Keratinocyte (primary cell): ENCODE measurements around the gene NUTM2E. TPM values are rescaled to one million over a fixed set of nuclear protein-coding genes. Genes with fewer than 3 reads are reported as not detected.
"Not testable (repeated sequence)": the region's sequence is repeated elsewhere in the genome, so short reads cannot be mapped to it uniquely, and the experiment has no call there.

Experiments used
- DNase-seq: peaks from one replicate; pipeline ENCODE4 v3.0.0-alpha.2; 2011; ENCODE audit warnings: low read depth, missing footprints, low spot score
- FAIRE-seq: peaks from 2 replicates; lab custom pipeline; 2011; peaks lifted over from hg19 to GRCh38; lab: Jason Lieb, UNC
- H2AFZ ChIP-seq: 2 replicates; pipeline ENCODE4 v1.6.0; 2012; ENCODE audit warnings: low read length, control low read depth, inconsistent platforms; ENCODE audit not compliant: control insufficient read depth
- H3K27ac ChIP-seq: 2 replicates; pipeline ENCODE4 v1.5.1; 2011; ENCODE audit warnings: low read length; ENCODE audit not compliant: control insufficient read depth, insufficient read depth
- H3K27me3 ChIP-seq: 3 replicates; pipeline ENCODE4 v1.6.0; 2011; ENCODE audit warnings: low read length; ENCODE audit not compliant: control insufficient read depth, insufficient read depth; ENCODE audit errors: extremely low read depth
- H3K36me3 ChIP-seq, 2 experiments: 2 replicates in 1 of 2; 3 replicates in 1 of 2; pipeline ENCODE4 v1.5.1; 2011; ENCODE audit warnings: low read length in 2 of 2, mild to moderate bottlenecking in 1 of 2; ENCODE audit not compliant: control insufficient read depth in 2 of 2, insufficient read depth in 2 of 2; ENCODE audit errors: extremely low read depth in 1 of 2
- H3K4me1 ChIP-seq: 3 replicates; pipeline ENCODE4 v1.5.1; 2011; ENCODE audit warnings: low read length; ENCODE audit not compliant: control insufficient read depth, insufficient read depth; ENCODE audit errors: extremely low read depth
- H3K4me2 ChIP-seq: 3 replicates; pipeline ENCODE4 v1.6.0; 2011; ENCODE audit warnings: low read depth, low read length; ENCODE audit not compliant: control insufficient read depth, insufficient read depth; ENCODE audit errors: extremely low read depth
- H3K4me3 ChIP-seq, 3 experiments: fragments of 200-600 bp in 1 of 3; sonication (generic) in 1 of 3; 2 replicates in 2 of 3; 3 replicates in 1 of 3; pipeline ENCODE4 v1.5.1; 2011 to 2016; ENCODE audit warnings: low read length in 3 of 3, mild to moderate bottlenecking in 3 of 3, control low read depth in 2 of 3, inconsistent platforms in 1 of 3, low read depth in 1 of 3, mixed read lengths in 1 of 3, mixed run types in 1 of 3, moderate library complexity in 1 of 3; ENCODE audit not compliant: control insufficient read depth in 2 of 3, insufficient read depth in 2 of 3; ENCODE audit errors: extremely low read depth in 1 of 3
- H3K79me2 ChIP-seq: 2 replicates; pipeline ENCODE4 v1.6.0; 2012; ENCODE audit warnings: low read length; ENCODE audit not compliant: control insufficient read depth, insufficient read depth
- H3K9ac ChIP-seq: 3 replicates; pipeline ENCODE4 v1.6.0; 2011; ENCODE audit warnings: low read length; ENCODE audit not compliant: control insufficient read depth, insufficient read depth; ENCODE audit errors: extremely low read depth
- H3K9me1 ChIP-seq: 3 replicates; pipeline ENCODE4 v1.6.0; 2011; ENCODE audit warnings: low read length; ENCODE audit not compliant: control insufficient read depth, insufficient read depth; ENCODE audit errors: extremely low read depth
- H3K9me3 ChIP-seq: 2 replicates; pipeline ENCODE4 v1.5.1; 2012; ENCODE audit warnings: low read depth, low read length; ENCODE audit not compliant: control insufficient read depth
- H4K20me1 ChIP-seq: 3 replicates; pipeline ENCODE4 v1.6.0; 2011; ENCODE audit warnings: low read length; ENCODE audit not compliant: control insufficient read depth, insufficient read depth; ENCODE audit errors: extremely low read depth
- dilution Hi-C: fragments of 300-500 bp; cut with MboI; formaldehyde crosslinking; loops from one replicate; pipeline ENCODE4 v1.7.0; 2020; ENCODE audit warnings: low sequenced_read_pairs; ENCODE audit not compliant: extremely low pct_ligation_motif_present
- polyA plus RNA-seq, 5 experiments: library from polyadenylated mRNA; depleted of rRNA in 3 of 5; stranded (reverse) in 3 of 5; stranded (forward) in 1 of 5; unstranded in 1 of 5; fragments of >200 nt; gene quantifications; 1 replicate in 1 of 5; 2 replicates in 3 of 5; 3 replicates in 1 of 5; pipeline versions ENCODE4 v1.2.1 to v1.2.3, GENCODE V29; 2011 to 2012; ENCODE audit warnings: missing spikeins in 2 of 5, low read depth in 1 of 5, low replicate concordance in 1 of 5

The NUTM2E gene
- polyA plus RNA-seq, 1 donor (not counting 4 experiments of a cell fraction or from before 2014, with no cell fraction given) = 0.24 TPM

DNA sequence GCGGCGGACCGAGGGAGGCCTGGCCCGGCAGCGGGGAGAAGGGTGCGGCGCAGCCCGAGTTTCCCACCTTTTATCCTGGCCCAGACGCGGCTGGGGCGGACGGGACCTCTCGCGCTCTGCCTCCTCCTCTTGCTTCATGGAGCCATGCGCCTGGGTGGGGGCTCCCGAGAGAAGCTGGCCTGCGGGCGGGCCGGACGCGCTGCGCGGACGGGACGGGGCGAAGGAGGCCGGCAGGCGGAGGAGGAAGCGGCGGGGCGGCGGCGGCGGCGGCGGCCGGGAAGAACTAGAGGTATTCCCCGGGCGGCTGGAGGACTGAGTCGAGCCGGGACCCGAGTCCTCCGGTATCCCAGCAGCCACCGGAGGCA, 426 bp upstream of the NUTM2E start:
- H3K4me1 ChIP-seq, H4K20me1 ChIP-seq, DNase-seq, H3K9me1 ChIP-seq, FAIRE-seq, H2AFZ ChIP-seq, H3K36me3 ChIP-seq, H3K4me2 ChIP-seq, H3K9me3 ChIP-seq, dilution Hi-C loops, H3K27me3 ChIP-seq: not testable (repeated sequence)
- peaks cover 15% of the 10 kb centered on the region for H3K79me2 ChIP-seq
- H3K9ac ChIP-seq = peak overlapping the region; percentile 65
- peak overlapping the region; percentile 36 for H3K27ac ChIP-seq
- peak overlapping the region in 2 of 3 experiments; percentile 44 to 45 for H3K4me3 ChIP-seq

DNA sequence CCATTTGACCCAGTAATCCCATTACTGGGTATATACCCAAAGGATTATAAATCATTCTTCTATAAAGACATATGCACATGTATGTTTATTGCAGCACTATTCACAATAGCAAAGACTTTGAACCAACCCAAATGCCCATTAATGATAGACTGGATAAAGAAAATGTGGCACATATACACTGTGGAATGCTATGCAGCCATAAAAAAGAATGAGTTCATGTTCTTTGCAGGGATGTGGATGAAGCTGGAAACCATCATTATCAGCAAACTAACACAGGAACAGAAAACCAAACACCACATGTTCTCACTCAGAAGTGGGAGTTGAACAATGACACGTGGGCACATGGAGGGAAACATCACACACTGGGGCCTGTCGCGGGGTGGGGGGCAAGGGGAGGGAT, 7.3 kb downstream of the NUTM2E start:
- H3K27me3 ChIP-seq, H3K36me3 ChIP-seq, H3K4me2 ChIP-seq, H3K79me2 ChIP-seq, H2AFZ ChIP-seq, H3K4me3 ChIP-seq, H3K27ac ChIP-seq, H3K9me3 ChIP-seq, H4K20me1 ChIP-seq, H3K9ac ChIP-seq, dilution Hi-C loops, FAIRE-seq, DNase-seq, H3K4me1 ChIP-seq, H3K9me1 ChIP-seq: not testable (repeated sequence)

DNA sequence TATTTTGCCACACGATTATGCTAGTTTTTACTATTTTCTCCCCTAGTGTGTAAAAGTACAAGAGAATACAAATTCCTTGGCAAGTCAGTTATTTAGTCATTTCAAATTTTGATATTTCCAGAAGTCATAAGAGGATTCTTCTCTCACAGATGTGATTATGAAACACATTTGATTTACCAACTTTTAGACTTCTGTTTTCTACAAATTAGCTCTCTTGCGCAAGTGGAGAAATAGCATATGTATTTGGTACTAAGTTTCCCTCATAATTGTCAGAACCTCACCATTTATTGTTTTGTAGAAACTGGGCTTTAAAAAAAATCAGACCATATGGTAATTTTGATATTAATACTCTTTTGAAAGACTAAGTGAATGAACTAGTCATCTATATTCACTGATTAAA, 9.4 kb downstream of the NUTM2E start:
- H4K20me1 ChIP-seq, H3K27me3 ChIP-seq, H3K4me2 ChIP-seq, H3K4me1 ChIP-seq, H3K9me3 ChIP-seq, H3K79me2 ChIP-seq, H2AFZ ChIP-seq, FAIRE-seq, dilution Hi-C loops, H3K9ac ChIP-seq, H3K9me1 ChIP-seq, H3K4me3 ChIP-seq, DNase-seq, H3K27ac ChIP-seq, H3K36me3 ChIP-seq: not testable (repeated sequence)

DNA sequence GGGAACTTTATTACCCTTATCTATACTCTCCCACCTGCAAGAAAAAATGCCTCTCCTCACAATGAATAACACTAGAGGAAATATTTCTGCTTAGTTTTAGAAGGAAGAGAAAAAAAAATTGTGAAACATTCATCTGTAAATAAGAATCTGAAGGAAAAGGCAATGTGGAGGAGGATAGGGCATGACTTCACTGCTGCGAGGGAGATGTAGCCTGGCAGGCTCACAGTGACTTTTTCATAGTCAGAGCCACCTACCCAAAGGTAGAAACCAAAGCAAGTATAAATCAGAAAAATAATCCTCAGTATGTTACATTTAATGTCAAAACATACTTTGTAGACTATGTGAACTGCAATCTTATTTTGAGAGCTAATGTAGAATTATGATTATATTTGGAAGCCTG, 10.4 kb downstream of the NUTM2E start:
- H3K4me2 ChIP-seq, FAIRE-seq, H4K20me1 ChIP-seq, H3K9ac ChIP-seq, H3K36me3 ChIP-seq, H2AFZ ChIP-seq, H3K4me1 ChIP-seq, H3K79me2 ChIP-seq, dilution Hi-C loops, H3K9me1 ChIP-seq, H3K4me3 ChIP-seq, H3K27me3 ChIP-seq, H3K9me3 ChIP-seq, DNase-seq, H3K27ac ChIP-seq: not testable (repeated sequence)

DNA sequence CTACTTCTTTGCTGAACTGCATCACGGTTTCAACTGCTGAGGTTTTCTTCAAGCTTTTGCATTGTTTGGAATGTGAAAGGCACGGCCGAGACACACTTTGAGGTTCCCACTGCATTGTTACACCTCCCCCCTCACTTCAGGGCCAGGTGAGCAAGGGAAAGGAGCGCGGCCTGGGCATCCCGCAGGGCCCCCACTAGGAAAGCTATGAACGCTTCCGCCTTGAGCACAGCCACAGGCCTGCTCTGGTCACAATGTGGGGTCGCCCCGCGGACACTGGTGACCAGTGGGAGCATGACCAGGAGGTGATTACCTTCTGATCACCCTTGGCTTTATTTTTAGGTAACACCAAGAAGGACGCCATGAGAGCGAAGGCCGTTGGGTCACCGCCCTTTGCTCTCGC, 11.9 kb downstream of the NUTM2E start:
- H3K9ac ChIP-seq, H3K27me3 ChIP-seq, H3K27ac ChIP-seq, FAIRE-seq, H3K79me2 ChIP-seq, H3K4me1 ChIP-seq, H4K20me1 ChIP-seq, H3K4me3 ChIP-seq, H2AFZ ChIP-seq, DNase-seq, dilution Hi-C loops, H3K4me2 ChIP-seq, H3K9me1 ChIP-seq, H3K9me3 ChIP-seq, H3K36me3 ChIP-seq: not testable (repeated sequence)
